Activated CD4-positive, alpha-beta memory T cell treated with anti-CD3 and anti-CD28 coated beads, Interleukin-2, amount 10 ng/mL, durations not matched to agents 7 days and 5 days (primary cell): ENCODE data around the gene NHLRC1. TPM values are rescaled to one million over a fixed set of nuclear protein-coding genes. Genes with fewer than 3 reads are reported as not detected.

ENCODE experiments used
- total RNA-seq, 2 experiments: library from RNA; stranded (reverse); gene quantifications; one replicate each; pipeline ENCODE4 v1.2.3, GENCODE V29; 2021

Gene NHLRC1
- total RNA-seq, 2 experiments from 2014 or later, result 0.15 to 0.20 TPM

Other genes with a start within 250 kb of the NHLRC1 start
- not detected for gene KIF13A, start 135.0 kb downstream of the NHLRC1 start, total RNA-seq
- gene TPMT, start 32.4 kb upstream of the NHLRC1 start, total RNA-seq, result 1 to 10 TPM; 6.7 to 6.8 TPM
- gene KDM1B, start 32.7 kb upstream of the NHLRC1 start, total RNA-seq, result 10 to 100 TPM in 1 of 2 experiments, 1 to 10 TPM in 1; 9.1 to 10.8 TPM
- gene DEK, start 141.9 kb upstream of the NHLRC1 start, total RNA-seq, result 100 to 1,000 TPM; 194 to 203 TPM